ENCODE results near the gene TMEM39B. TPM values are rescaled to one million over a fixed set of nuclear protein-coding genes. Genes with fewer than 3 reads are reported as not detected.

The TMEM39B gene
- total and polyA plus RNA-seq, 2 of the 4 experiments (the other 2 are of a cell fraction): 6.5 to 28.7 TPM

DNA sequence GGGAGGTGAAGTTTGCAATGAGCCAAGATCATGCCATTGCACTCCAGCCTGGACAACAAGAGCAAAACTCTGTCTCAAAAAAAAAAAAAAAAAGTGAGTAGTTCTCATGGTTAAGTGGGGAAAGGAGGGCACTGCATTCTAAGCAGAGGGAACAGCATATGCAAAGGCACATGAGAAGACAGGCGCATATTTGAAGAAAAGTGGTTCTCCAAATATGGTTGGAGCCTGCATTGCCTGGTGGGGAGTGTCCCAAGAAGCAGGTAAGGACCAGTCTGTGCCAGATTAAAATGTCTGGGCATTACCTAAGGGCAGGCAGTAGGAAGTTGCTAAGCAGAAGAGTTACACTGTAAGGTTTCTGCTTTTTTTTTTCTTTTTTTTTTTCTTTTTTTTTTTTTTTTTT lies 32.6 kb downstream of the TMEM39B start:
- Histone ChIP-seq H2BK20ac (ENCODE audit: low read depth, low read length) (no peak overlapping the region), H2BK15ac (ENCODE audit: low read depth, low read length) (no peak overlapping the region), H3K27ac (ENCODE audit: insufficient read depth, low read length) (no peak overlapping the region), H2AK5ac (ENCODE audit: low read depth, low read length) (no peak overlapping the region), H3K18ac (ENCODE audit: low read depth, low read length) (no peak overlapping the region), H3K23ac (ENCODE audit: low read depth, low read length) (no peak overlapping the region), H2AK9ac (replicated peaks; ENCODE audit: low read depth, low read length, poor library complexity) (no peak overlapping the region), H4K91ac (ENCODE audit: insufficient read depth, low read depth, low read length) (no peak overlapping the region), H4K20me1 (ENCODE audit: insufficient read depth, low read length) (peaks cover 30% of the 10 kb centered on the region), H3K56ac (ENCODE audit: extremely low read depth, insufficient read depth, low read length) (no peak overlapping the region), H3K36me3 (ENCODE audit: control insufficient read depth, insufficient read depth, low read length) (peaks cover 8% of the 10 kb centered on the region), H3K4me1 (ENCODE audit: control insufficient read depth, insufficient read depth, low read length) (peaks cover 9% of the 10 kb centered on the region), H3K4ac (ENCODE audit: low read depth, low read length) (no peak overlapping the region), H4K8ac (ENCODE audit: low read depth in 2 of 2, low read length in 2 of 2) (no peak overlapping the region), H3K9me3 (ENCODE audit: control insufficient read depth, insufficient read depth, low read length) (no peaks in the 10 kb centered on the region), H3K9me1 (ENCODE audit: insufficient read depth, low read length) (peaks cover 11% of the 10 kb centered on the region), H3K9ac (ENCODE audit: low read depth, low read length) (no peak overlapping the region), H3K4me3 (ENCODE audit: insufficient read depth, low read depth, low read length) (no peak overlapping the region), H3K27me3 (ENCODE audit: control insufficient read depth, insufficient read depth, low read length) (no peaks in the 10 kb centered on the region), H3K79me1 (ENCODE audit: low read depth in 1 of 2, low read length in 2 of 2) (peaks cover 0 to 34% of the 10 kb centered on the region in 2 experiments; a peak in 2 of 4 replicates), H3K4me2 (ENCODE audit: low read depth, low read length) (no peak overlapping the region), H2AFZ (replicated peaks; ENCODE audit: low read length, poor library complexity) (no peak overlapping the region), H2BK5ac (ENCODE audit: low read depth, low read length, poor library complexity, severe bottlenecking) (no peak overlapping the region), H3K14ac (replicated peaks; ENCODE audit: low read depth, low read length) (no peak overlapping the region), H4K5ac (ENCODE audit: low read depth, low read length) (no peak overlapping the region), H2BK120ac (ENCODE audit: low read depth, low read length) (no peak overlapping the region)
- POLR2A ChIA-PET (ENCODE audit: unreplicated experiment): no interaction called here
- CTCF ChIA-PET: no interaction called here
- intact Hi-C loops (cut with micrococcal nuclease): loop anchor here (5.0 kb wide), 1 partner anchor 33 kb away; the partner anchor contains the start of gene TMEM39B
- in situ Hi-C loops (cut with MboI; ENCODE audit: low sequenced_read_pairs): no loop called here
- no peak for TF ChIP-seq MAZ (IDR thresholded peaks at IDR 0.05; ENCODE audit: borderline replicate concordance, low read depth, low read length)
- no peak for TF ChIP-seq CHD1 (IDR thresholded peaks at IDR 0.05; ENCODE audit: low read depth, low read length)
- TF ChIP-seq, protein P1, sequence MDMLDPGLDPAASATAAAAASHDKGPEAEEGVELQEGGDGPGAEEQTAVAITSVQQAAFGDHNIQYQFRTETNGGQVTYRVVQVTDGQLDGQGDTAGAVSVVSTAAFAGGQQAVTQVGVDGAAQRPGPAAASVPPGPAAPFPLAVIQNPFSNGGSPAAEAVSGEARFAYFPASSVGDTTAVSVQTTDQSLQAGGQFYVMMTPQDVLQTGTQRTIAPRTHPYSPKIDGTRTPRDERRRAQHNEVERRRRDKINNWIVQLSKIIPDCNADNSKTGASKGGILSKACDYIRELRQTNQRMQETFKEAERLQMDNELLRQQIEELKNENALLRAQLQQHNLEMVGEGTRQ (IDR thresholded peaks at IDR 0.05; ENCODE audit: low read depth, low read length): no peak
- no peak for TF ChIP-seq RCOR1 (IDR thresholded peaks at IDR 0.05; ENCODE audit: insufficient replicate concordance, low read length)
- TF ChIP-seq, protein P2, sequence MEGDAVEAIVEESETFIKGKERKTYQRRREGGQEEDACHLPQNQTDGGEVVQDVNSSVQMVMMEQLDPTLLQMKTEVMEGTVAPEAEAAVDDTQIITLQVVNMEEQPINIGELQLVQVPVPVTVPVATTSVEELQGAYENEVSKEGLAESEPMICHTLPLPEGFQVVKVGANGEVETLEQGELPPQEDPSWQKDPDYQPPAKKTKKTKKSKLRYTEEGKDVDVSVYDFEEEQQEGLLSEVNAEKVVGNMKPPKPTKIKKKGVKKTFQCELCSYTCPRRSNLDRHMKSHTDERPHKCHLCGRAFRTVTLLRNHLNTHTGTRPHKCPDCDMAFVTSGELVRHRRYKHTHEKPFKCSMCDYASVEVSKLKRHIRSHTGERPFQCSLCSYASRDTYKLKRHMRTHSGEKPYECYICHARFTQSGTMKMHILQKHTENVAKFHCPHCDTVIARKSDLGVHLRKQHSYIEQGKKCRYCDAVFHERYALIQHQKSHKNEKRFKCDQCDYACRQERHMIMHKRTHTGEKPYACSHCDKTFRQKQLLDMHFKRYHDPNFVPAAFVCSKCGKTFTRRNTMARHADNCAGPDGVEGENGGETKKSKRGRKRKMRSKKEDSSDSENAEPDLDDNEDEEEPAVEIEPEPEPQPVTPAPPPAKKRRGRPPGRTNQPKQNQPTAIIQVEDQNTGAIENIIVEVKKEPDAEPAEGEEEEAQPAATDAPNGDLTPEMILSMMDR (conservative IDR thresholded peaks at IDR 0.05; ENCODE audit: low read depth, low read length): no peak
- TF ChIP-seq FOS (IDR thresholded peaks at IDR 0.05; ENCODE audit: low read depth, low read length): no peak
- no peak for TF ChIP-seq RFX5 (IDR thresholded peaks at IDR 0.05; ENCODE audit: low read depth, low read length)
- TF ChIP-seq POLR2A (IDR thresholded peaks at IDR 0.05; ENCODE audit: low read depth, low read length): no peak
- no peak for TF ChIP-seq NFE2L2 (IDR thresholded peaks at IDR 0.05; ENCODE audit: low read depth, low read length)
- TF ChIP-seq CEBPB (IDR thresholded peaks at IDR 0.05; ENCODE audit: low read depth, low read length): no peak
- no peak for TF ChIP-seq SMC3 (IDR thresholded peaks at IDR 0.05; ENCODE audit: low read depth, low read length)
- TF ChIP-seq, protein P3, sequence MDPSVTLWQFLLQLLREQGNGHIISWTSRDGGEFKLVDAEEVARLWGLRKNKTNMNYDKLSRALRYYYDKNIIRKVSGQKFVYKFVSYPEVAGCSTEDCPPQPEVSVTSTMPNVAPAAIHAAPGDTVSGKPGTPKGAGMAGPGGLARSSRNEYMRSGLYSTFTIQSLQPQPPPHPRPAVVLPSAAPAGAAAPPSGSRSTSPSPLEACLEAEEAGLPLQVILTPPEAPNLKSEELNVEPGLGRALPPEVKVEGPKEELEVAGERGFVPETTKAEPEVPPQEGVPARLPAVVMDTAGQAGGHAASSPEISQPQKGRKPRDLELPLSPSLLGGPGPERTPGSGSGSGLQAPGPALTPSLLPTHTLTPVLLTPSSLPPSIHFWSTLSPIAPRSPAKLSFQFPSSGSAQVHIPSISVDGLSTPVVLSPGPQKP (IDR thresholded peaks at IDR 0.05; ENCODE audit: borderline replicate concordance, low read depth, low read length): no peak
- TF ChIP-seq MAFK (IDR thresholded peaks at IDR 0.05; ENCODE audit: low read depth, low read length): no peak
- no peak for TF ChIP-seq MXI1 (IDR thresholded peaks at IDR 0.05; ENCODE audit: borderline replicate concordance, low read depth, low read length)
- no peak for TF ChIP-seq RAD21 (IDR thresholded peaks at IDR 0.05; ENCODE audit: low read length)
- TF ChIP-seq BHLHE40 (IDR thresholded peaks at IDR 0.05; ENCODE audit: low read depth, low read length): no peak
- dilution Hi-C loops (cut with HindIII; ENCODE audit: low sequenced_read_pairs, unreplicated experiment): no loop called here
- no TSS peak for BruUV-seq (replicated peaks)
- no peak for ATAC-seq (ENCODE audit: low read depth)
- WGBS, 2 experiments (ENCODE audit: extremely low coverage in 2 of 2, insufficient read length in 1 of 2): 100% methylated on average over 1 of the region's 1 CpG; no CpG with 5 or more reads in 1 of the 2 experiments
- DNase-seq: no peak

All from IMR-90 (cell line).